Osteoblast (primary cell): Measurements from ENCODE around the gene SPATA3. TPM values are rescaled to one million over a fixed set of nuclear protein-coding genes. Genes with fewer than 3 reads are reported as not detected.

Experiments used
- DNase-seq: peaks from one replicate; pipeline ENCODE4 v3.0.0; 2011; ENCODE audit warnings: low spot score, mixed read lengths; ENCODE audit not compliant: insufficient read length; ENCODE audit errors: missing footprints
- H2AFZ ChIP-seq: 2 replicates; pipeline ENCODE4 v1.6.0; 2011; ENCODE audit warnings: mild to moderate bottlenecking, low read length
- H3K27ac ChIP-seq: 2 replicates; pipeline ENCODE4 v1.5.1; 2011; ENCODE audit warnings: mild to moderate bottlenecking, low read depth, low read length, moderate library complexity
- H3K27me3 ChIP-seq: 2 replicates; pipeline ENCODE4 v1.6.0; 2012; ENCODE audit warnings: mild to moderate bottlenecking, control low read depth, inconsistent platforms, low read length, moderate library complexity; ENCODE audit not compliant: insufficient read depth
- H3K36me3 ChIP-seq: 2 replicates; pipeline ENCODE4 v1.5.1; 2011; ENCODE audit warnings: mild to moderate bottlenecking, low read length, control low read depth, moderate library complexity; ENCODE audit not compliant: insufficient read depth
- H3K4me1 ChIP-seq: 2 replicates; pipeline ENCODE4 v1.5.1; 2011; ENCODE audit warnings: mild to moderate bottlenecking, low read length, control low read depth, moderate library complexity; ENCODE audit not compliant: insufficient read depth
- H3K4me2 ChIP-seq: 2 replicates; pipeline ENCODE4 v1.6.0; 2011; ENCODE audit warnings: mild to moderate bottlenecking, low read length; ENCODE audit not compliant: insufficient read depth
- H3K4me3 ChIP-seq: fragments of 200-600 bp; sonication (generic); 3 replicates; pipeline ENCODE4 v1.5.1; 2012; ENCODE audit warnings: mild to moderate bottlenecking, low read length, inconsistent platforms; ENCODE audit not compliant: insufficient read depth
- H3K79me2 ChIP-seq: 2 replicates; pipeline ENCODE4 v1.6.0; 2012; ENCODE audit warnings: mild to moderate bottlenecking, low read length, control low read depth, inconsistent platforms; ENCODE audit not compliant: insufficient read depth
- H3K9me3 ChIP-seq: 2 replicates; pipeline ENCODE4 v1.5.1; 2011; ENCODE audit warnings: low read depth, low read length, control low read depth
- H4K20me1 ChIP-seq: 2 replicates; pipeline ENCODE4 v1.6.0; 2012; ENCODE audit warnings: mild to moderate bottlenecking, low read length, control low read depth; ENCODE audit not compliant: insufficient read depth
- CTCF ChIP-seq: IDR thresholded peaks from 2 replicates; pipeline ENCODE4 v1.5.1; 2011; ENCODE audit warnings: mild to moderate bottlenecking, low read depth, low read length, moderate library complexity; ENCODE audit errors: extremely low read depth
- total RNA-seq: library from RNA; depleted of rRNA; stranded (reverse); fragments of >200 nt; gene quantifications from 2 replicates; pipeline ENCODE4 v1.2.3, GENCODE V29; 2012

SPATA3 gene
- total RNA-seq, 1 donor: not detected

- H3K4me1 ChIP-seq: peaks cover 6% of the 10 kb centered on the region
- H3K36me3 ChIP-seq: no peaks in the 10 kb centered on the region
- H3K4me2 ChIP-seq: no peak overlapping the region
- H3K9me3 ChIP-seq: no peaks in the 10 kb centered on the region
- H3K27me3 ChIP-seq: peaks cover 22% of the 10 kb centered on the region
- no peak overlapping the region for H3K4me3 ChIP-seq
- DNase-seq: no peak
- H3K27ac ChIP-seq: no peak overlapping the region
- no peak for TF ChIP-seq CTCF
- no peaks in the 10 kb centered on the region for H4K20me1 ChIP-seq
- no peaks in the 10 kb centered on the region for H3K79me2 ChIP-seq
- no peak overlapping the region for H2AFZ ChIP-seq
Measured at GRCh38 chr2:230953845-230954244, 42.1 kb upstream of the SPATA3 start.

- TF ChIP-seq CTCF: no peak
- Histone ChIP-seq H2AFZ (no peak overlapping the region), H3K9me3 (no peaks in the 10 kb centered on the region), H4K20me1 (no peaks in the 10 kb centered on the region), H3K79me2 (no peaks in the 10 kb centered on the region), H3K4me1 (peaks cover 6% of the 10 kb centered on the region), H3K36me3 (no peaks in the 10 kb centered on the region), H3K27me3 (peaks cover 23% of the 10 kb centered on the region), H3K4me3 (no peak overlapping the region), H3K27ac (no peak overlapping the region), H3K4me2 (no peak overlapping the region)
- DNase-seq: no peak
Measured at GRCh38 chr2:230954746-230955145, 41.2 kb upstream of the SPATA3 start.

- no peaks in the 10 kb centered on the region for H3K9me3 ChIP-seq
- H2AFZ ChIP-seq: no peak overlapping the region
- no peak overlapping the region for H3K4me2 ChIP-seq
- H3K4me1 ChIP-seq: peaks cover 6% of the 10 kb centered on the region
- no peak for TF ChIP-seq CTCF
- H3K36me3 ChIP-seq: no peaks in the 10 kb centered on the region
- no peaks in the 10 kb centered on the region for H3K79me2 ChIP-seq
- no peak for DNase-seq
- H3K4me3 ChIP-seq: no peak overlapping the region
- no peak overlapping the region for H3K27ac ChIP-seq
- H4K20me1 ChIP-seq: no peaks in the 10 kb centered on the region
- peaks cover 23% of the 10 kb centered on the region for H3K27me3 ChIP-seq
Measured at GRCh38 chr2:230955163-230955737, 40.7 kb upstream of the SPATA3 start.

GRCh38 chr2:230956827-230957755 is 38.8 kb upstream of the SPATA3 start:
- Histone ChIP-seq H4K20me1 (no peaks in the 10 kb centered on the region), H3K27me3 (peaks cover 27% of the 10 kb centered on the region), H3K4me2 (peak overlapping the region; percentile 91), H3K4me1 (peaks cover 6% of the 10 kb centered on the region), H3K9me3 (no peaks in the 10 kb centered on the region), H3K36me3 (no peaks in the 10 kb centered on the region), H3K79me2 (no peaks in the 10 kb centered on the region), H2AFZ (peak overlapping the region; percentile 67), H3K4me3 (peak overlapping the region; percentile 63), H3K27ac (no peak overlapping the region)
- no peak for TF ChIP-seq CTCF
- DNase-seq: peak; percentile 93
